Ammon's horn (tissue), 1 donor: ENCODE results near the gene LMTK2.

Experiments used
- DNase-seq: peaks from one replicate; pipeline ENCODE4 v3.0.0-alpha.2; 2016; ENCODE audit warnings: low spot score

Gene LMTK2

DNA sequence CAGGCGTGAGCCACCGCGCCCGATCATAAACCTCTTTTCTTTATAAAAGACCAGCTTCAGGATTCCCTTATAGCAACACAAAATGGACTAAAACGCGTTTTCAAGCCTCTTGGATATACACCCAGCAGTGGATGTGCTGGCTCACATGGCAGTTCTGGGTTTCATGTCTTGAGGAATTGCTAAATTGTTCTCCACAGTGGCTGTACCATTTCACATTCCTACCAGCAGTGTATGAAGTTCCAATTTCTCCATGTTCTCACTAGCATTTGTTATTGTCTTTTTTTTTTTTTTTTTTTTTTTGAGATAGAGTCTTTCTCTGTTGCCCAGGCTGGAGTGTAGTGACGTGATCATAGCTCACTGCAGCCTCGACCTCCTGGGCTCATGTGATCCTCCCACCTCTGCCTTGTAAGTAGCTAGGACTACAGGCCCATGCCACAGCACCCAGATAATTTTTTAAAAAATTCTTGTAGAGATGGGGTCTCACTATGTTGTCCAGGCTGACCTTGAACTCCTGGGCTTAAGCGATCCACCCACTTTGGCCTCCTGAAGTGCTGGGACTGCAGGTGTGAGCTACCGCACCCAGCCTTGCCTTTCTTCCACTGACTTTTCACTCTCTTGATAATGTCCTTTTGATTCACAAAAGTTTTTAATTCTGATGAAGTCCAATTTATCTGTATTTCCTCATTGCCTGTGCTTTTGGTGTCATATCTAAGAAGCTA is 127.9 kb downstream of the LMTK2 start:
- no peak for DNase-seq

DNA sequence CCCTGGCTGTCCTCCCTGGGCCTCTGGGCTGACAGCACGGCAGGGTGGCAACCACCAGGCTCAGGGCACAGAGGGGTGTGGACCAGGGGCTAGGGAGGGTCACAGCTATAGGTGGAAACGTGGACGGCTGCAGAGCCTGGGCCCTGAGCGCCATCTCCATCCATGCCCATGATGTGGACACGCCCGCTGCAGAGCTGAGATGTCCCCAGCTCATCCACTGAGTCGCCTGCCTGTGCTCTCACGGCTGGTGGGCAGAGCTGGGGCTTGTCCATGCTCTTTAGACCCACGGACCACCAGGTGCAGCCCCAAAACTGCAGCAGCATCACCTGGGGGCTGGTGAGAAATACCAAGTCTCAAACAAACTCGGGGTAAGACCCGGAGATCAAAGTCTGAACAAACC is 129.2 kb downstream of the LMTK2 start:
- no peak for DNase-seq

DNA sequence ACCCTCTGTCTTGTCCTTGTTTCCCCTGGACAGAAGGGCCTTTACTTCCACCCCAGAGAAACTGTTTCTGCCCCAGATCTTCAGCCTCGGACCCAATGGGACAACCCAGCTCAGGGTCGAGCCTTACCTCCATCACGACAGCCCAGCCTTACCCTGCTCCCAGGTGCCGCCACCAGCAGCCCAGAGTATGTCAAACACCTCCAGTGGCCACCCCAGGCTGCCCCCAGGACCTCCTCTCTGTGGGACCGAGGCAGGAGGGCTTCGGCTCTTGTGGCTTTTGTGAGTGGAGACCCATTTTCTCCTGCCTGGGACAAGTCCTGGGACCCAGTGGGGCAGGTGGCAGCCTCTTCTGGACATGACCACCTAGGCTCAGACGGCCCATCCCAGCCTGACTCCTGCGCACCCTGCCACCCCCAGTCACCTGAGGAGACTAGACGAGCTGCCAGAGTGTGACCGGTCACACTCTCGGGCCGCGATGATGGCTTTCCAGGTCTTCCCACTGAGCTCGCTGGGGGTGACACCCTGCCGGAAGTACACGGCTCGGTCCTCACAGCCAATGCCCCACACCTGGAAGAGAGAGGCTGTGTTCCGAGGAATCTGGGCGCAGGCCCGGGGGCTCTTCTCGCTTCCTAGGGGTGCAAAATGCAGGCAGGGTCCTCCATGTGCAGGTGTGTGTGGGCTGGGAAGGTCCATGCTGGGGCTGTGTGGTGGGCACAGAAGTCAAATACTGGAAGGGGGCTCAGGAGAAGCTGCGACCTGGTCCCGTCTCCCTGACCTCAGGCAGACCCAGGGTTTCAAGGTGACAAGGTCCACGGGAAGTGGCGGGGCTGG is 129.9 kb downstream of the LMTK2 start:
- no peak for DNase-seq

- no peak for DNase-seq
Measured at GRCh38 chr7:98238076-98238475, 131.4 kb downstream of the LMTK2 start.

DNA sequence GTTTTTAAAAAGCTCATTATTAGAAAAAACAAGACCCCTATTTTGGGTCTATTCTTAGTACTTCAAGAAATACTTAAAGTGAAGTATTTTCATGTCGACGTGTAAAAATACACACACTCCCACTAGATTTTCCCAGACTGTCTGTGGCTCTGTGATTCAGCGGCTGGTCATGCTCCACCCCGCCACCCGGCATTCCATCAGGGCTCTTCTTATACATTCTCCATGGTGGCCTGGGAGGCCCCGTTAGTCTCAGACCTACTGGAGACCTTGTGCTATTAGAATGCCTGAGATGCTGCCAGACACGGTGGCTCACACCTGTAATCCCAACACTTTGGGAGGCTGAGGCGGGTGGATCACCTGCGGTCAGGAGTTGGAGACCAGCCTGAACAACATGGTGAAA is 132.3 kb downstream of the LMTK2 start:
- no peak for DNase-seq

DNA sequence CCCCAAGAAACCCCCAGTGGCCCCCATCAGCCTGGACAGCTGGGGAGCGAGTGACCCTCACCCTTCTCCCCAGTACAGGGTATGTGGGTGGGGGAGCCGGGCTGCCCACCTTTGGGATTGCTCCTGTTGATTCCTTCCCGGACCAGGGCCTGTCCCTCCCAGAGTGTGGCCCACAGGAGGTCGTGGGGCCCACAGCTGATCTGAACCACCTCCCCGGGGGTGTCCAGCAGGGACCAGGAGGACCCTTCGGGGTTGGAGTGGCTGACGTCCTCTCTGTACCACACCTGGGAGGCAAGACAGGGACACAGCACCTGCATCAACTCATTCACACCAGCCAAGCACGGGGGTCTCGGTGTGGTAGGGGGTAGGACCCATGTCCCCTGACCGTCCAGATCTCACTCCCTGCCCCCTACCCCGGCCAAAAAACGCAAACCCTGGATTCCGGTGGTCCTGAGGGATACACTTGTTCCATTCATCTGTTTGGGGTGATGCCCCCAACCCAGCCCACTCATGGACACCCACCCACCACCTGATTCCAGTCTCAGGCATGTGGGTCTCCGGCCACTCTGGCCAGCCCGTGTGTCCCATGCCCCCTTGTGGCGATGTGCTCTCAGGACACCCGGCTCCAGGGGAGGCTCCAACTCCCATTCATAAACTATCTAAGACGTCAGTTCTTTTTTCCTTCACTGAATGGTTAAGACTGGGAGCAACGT is 134.5 kb downstream of the LMTK2 start:
- DNase-seq: peak; percentile 51

DNA sequence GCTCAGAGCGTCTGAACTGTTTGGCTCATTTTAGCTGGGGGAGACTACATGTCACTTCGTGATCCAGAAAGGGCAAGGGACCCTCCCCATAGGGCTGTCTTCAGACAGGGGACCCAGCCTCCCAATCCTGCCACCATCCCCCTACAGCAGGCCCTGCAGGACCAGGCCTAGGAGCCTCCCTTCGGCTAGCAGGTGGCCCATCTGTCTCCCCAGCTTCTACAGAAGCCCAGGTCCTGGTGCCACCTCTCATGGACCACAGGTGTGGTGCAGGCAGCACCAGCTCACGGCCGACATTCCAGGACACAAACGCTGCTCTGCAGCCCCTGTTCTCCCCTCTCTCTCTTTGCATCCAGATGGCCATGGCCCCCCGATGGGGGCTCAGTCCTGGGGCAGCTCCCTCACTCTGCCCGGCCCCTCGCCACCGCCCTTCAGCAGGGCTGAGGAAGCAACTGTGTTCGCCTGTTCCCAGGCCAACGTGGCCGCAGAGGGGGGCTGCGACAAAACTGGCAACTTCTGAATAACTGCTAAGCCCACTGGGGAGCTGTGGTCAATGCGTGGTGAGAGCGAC is 135.1 kb downstream of the LMTK2 start:
- DNase-seq: no peak

- DNase-seq: no peak
Measured at GRCh38 chr7:98242342-98242741, 135.7 kb downstream of the LMTK2 start.

GRCh38 chr7:98242934-98243333 is 136.3 kb downstream of the LMTK2 start:
- DNase-seq: no peak

- no peak for DNase-seq
Measured at GRCh38 chr7:98244871-98245270, 138.2 kb downstream of the LMTK2 start.

DNA sequence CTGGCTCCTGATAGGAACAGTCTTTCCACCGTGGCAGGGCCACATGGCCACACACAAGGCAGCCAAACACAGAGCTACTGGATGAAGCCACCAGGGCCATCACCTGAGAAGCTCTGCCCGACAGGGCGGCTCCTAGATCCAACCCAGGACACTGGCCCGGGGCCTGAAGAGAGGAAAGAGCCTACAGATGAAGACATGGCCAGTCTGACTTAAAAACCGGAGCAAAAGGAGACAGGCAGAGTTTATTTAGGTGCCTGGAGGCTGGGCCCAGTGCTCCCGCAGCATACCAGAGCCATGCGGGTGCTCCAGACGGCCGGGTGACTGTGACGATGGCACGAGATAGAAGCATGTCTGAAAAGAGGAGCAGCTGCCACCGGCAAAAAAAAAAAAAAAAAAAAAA is 141.5 kb downstream of the LMTK2 start:
- DNase-seq: no peak

GRCh38 chr7:98249106-98249505 is 142.4 kb downstream of the LMTK2 start:
- no peak for DNase-seq

- no peak for DNase-seq
Measured at GRCh38 chr7:98250789-98251188, 144.1 kb downstream of the LMTK2 start.

- DNase-seq: no peak
Measured at GRCh38 chr7:98251231-98251600, 144.6 kb downstream of the LMTK2 start.

GRCh38 chr7:98251601-98252424 is 145.2 kb downstream of the LMTK2 start, which contains the start of gene TECPR1:
Gene TECPR1 (minus strand): TSS chr7:98252232. CDS start chr7:98246146, 6,086 bp downstream.
- DNase-seq: peak; percentile 98

DNA sequence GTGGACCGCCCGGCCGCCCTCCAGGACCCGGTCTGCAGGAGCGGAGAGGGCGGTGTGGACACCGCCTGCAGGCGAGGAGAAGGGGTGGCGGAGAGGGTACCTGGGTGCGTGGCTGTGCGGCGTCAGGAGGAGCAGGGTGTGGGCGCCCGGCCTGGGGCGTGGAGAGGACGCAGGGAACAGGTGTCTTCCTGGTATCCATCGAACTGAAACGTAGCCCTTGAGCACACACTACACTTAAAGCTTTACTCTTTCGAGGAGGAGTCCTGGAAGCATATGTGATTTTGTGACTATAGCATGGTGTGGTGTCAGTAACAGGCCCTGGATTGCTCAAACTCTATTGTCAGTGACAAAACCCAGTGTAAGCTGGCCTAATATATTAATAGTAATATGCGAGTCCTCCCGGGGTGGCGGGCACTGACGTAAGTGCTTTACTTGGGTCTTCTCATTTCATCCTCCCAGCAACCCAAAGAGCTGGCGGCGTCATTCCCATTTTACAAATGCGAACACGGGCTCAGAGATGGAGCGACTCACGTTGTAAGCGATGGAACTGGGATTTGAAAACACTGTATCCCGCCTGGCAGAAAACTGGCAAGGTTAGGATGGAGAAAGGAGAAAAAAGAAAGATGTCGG is 145.9 kb downstream of the LMTK2 start:
- no peak for DNase-seq

DNA sequence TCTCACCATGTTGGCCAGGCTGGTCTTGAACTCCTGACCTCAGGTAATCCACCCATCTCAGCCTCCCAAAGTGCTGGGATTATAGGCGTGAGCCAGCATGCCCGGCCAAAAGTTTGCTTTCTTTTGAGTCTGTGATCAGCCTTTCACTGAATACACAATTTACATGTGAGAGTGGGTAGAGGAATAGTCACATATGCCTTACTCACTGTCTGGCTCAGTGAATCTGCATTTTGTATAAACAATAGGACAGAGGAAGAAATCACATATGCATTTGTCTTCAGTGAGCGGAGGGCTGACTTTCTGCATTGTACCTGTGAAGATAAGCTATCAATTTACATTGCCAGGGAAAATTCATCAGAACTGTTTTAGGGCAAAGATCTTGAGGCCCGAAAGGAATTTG is 147.9 kb downstream of the LMTK2 start:
- DNase-seq: no peak

DNA sequence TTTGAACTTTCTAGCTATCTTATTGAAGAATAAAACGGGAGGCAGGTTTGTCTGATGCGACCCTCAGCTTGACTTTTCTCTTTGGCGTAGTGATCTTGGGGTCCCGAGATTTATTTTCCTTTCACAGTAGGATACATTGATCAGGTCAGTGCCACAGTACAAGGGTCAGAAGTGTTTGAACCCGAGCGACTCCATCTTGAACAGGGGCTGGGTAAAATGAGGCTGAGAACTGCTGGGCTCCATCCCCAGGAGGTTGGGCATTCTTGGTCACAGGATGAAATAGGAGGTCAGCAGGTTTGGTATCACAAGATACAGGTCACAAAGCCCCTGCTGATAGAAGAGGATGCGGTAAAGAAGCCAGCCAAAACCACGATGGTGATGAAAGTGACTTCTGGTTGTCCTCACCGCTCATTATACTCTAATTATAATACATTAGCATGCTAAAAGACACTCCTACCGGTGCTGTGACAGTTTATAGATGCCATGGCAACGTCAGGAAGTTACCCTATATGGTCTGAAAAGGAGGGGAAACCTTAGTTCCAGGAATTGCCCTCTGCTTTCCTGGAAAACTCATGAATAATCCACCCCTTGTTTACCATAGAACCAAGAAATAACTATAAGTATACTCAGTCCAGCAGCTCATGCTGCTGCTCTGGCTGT is 148.4 kb downstream of the LMTK2 start:
- DNase-seq: no peak

DNA sequence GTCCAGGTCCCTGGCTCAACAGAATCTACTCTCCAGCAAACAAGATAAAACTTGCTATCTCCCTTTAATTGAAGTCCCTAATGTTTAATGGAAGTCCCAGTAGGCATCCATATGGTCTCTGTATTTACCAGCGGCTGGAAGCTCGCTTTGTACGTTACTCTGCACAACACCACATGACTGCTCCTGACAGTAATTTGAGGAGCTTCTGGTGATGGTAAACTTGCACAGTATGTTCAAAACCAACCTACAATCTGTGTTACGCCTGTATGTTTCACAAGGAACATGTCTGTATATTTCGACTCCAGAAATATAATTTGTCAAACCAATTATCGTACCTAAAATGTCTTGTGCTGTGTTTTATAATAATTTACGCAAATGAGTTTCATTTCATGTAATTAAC is 149.8 kb downstream of the LMTK2 start:
- DNase-seq: no peak

GRCh38 chr7:98257701-98258100 is 151.0 kb downstream of the LMTK2 start:
- DNase-seq: no peak
